Fibroblast of lung (primary cell): ENCODE results near the gene SEL1L2. TPM values are rescaled to one million over a fixed set of nuclear protein-coding genes. Genes with fewer than 3 reads are reported as not detected.

Source experiments
- DNase-seq, 2 donors: peaks; one replicate each; pipeline versions ENCODE4 v3.0.0 to v3.0.0-alpha.2; 2010; ENCODE audit warnings: low read depth in 2 of 2
- H2AFZ ChIP-seq: 2 replicates; pipeline ENCODE4 v1.5.1; 2012; ENCODE audit warnings: low read length, control low read depth, inconsistent platforms
- H3K27ac ChIP-seq: 2 replicates; pipeline ENCODE4 v1.5.1; 2011; ENCODE audit warnings: low read length, control low read depth; ENCODE audit not compliant: insufficient read depth
- H3K27me3 ChIP-seq: 2 replicates; pipeline ENCODE4 v1.5.1; 2011; ENCODE audit warnings: mild to moderate bottlenecking, low read length; ENCODE audit not compliant: control insufficient read depth, insufficient read depth
- H3K36me3 ChIP-seq: 2 replicates; pipeline ENCODE4 v1.5.1; 2011; ENCODE audit warnings: low read length; ENCODE audit not compliant: control insufficient read depth, insufficient read depth
- H3K4me1 ChIP-seq: 2 replicates; pipeline ENCODE4 v1.5.1; 2011; ENCODE audit warnings: low read length; ENCODE audit not compliant: control insufficient read depth, insufficient read depth; ENCODE audit errors: extremely low read depth
- H3K4me2 ChIP-seq: 2 replicates; pipeline ENCODE4 v1.5.1; 2011; ENCODE audit warnings: low read length, control low read depth; ENCODE audit not compliant: insufficient read depth; ENCODE audit errors: extremely low read depth
- H3K4me3 ChIP-seq, 4 experiments: fragments of 200-600 bp in 1 of 4; sonication (generic) in 1 of 4; replicated peaks in 1 of 4; 2 replicates each; pipeline ENCODE4 v1.5.1; 2011 to 2016; ENCODE audit warnings: low read length in 4 of 4, low read depth in 3 of 4, mild to moderate bottlenecking in 3 of 4, control low read depth in 2 of 4, inconsistent platforms in 1 of 4, mixed read lengths in 1 of 4; ENCODE audit not compliant: insufficient read depth in 1 of 4; ENCODE audit errors: control extremely low read depth in 1 of 4
- H3K79me2 ChIP-seq: 2 replicates; pipeline ENCODE4 v1.5.1; 2012; ENCODE audit warnings: mild to moderate bottlenecking, low read length, inconsistent platforms; ENCODE audit not compliant: control insufficient read depth, insufficient read depth
- H3K9ac ChIP-seq: 2 replicates; pipeline ENCODE4 v1.5.1; 2011; ENCODE audit warnings: mild to moderate bottlenecking, low read length, control low read depth; ENCODE audit not compliant: insufficient read depth
- H3K9me3 ChIP-seq: 2 replicates; pipeline ENCODE4 v1.5.1; 2012; ENCODE audit warnings: low read depth, low read length; ENCODE audit not compliant: control insufficient read depth, insufficient read depth
- H4K20me1 ChIP-seq: 2 replicates; pipeline ENCODE4 v1.5.1; 2011; ENCODE audit warnings: low read length; ENCODE audit not compliant: control insufficient read depth, insufficient read depth; ENCODE audit errors: extremely low read depth
- CTCF ChIP-seq, 2 donors: IDR thresholded peaks in 1 of 2; conservative IDR thresholded peaks in 1 of 2; 1 replicate in 1 of 2; 2 replicates in 1 of 2; pipeline ENCODE4 v1.5.1; 2011 to 2012; ENCODE audit warnings: low read length in 2 of 2, control low read depth in 1 of 2, inconsistent platforms in 1 of 2, low read depth in 1 of 2, mild to moderate bottlenecking in 1 of 2
- EZH2 ChIP-seq: IDR thresholded peaks from 2 replicates; pipeline ENCODE4 v1.5.1; 2012; ENCODE audit warnings: low read length, control low read depth, mild to moderate bottlenecking; ENCODE audit errors: missing control alignments
- polyA plus RNA-seq, 2 donors: library from polyadenylated mRNA; depleted of rRNA in 1 of 2; stranded (reverse) in 1 of 2; unstranded in 1 of 2; fragments of >200 nt; gene quantifications; 2 replicates each; pipeline ENCODE4 v1.2.1, GENCODE V29; 2011 to 2012; ENCODE audit warnings: missing spikeins in 1 of 2
- total RNA-seq: library from RNA; depleted of rRNA; stranded (reverse); fragments of >200 nt; gene quantifications from 2 replicates; pipeline ENCODE4 v1.2.1, GENCODE V29; 2014

SEL1L2 gene
- total and polyA plus RNA-seq, 2 donors (not counting 1 experiment from before 2014, with no cell fraction given) = not detected

GRCh38 chr20:13856354-13856753 lies 134.1 kb downstream of the SEL1L2 start:
- no peak for DNase-seq
- H3K79me2 ChIP-seq = no peaks in the 10 kb centered on the region
- TF ChIP-seq EZH2 (no peak), CTCF (conservative IDR thresholded peaks at IDR 0.05 in 1 of 2, IDR thresholded peaks at IDR 0.05 in 1 of 2; ENCODE audit: low read depth in 1 of 2, low read length in 2 of 2) (no peak)

GRCh38 chr20:13855613-13856012 lies 134.8 kb downstream of the SEL1L2 start:
- H3K4me1 ChIP-seq = no peaks in the 10 kb centered on the region
- no peak overlapping the region for H2AFZ ChIP-seq
- no peaks in the 10 kb centered on the region for H3K27me3 ChIP-seq
- no peak overlapping the region for H3K27ac ChIP-seq
- H3K79me2 ChIP-seq = no peaks in the 10 kb centered on the region
- no peak for DNase-seq
- no peaks in the 10 kb centered on the region for H4K20me1 ChIP-seq
- no peaks in the 10 kb centered on the region for H3K9me3 ChIP-seq
- H3K36me3 ChIP-seq = no peaks in the 10 kb centered on the region
- TF ChIP-seq CTCF (conservative IDR thresholded peaks at IDR 0.05 in 1 of 2, IDR thresholded peaks at IDR 0.05 in 1 of 2; ENCODE audit: low read depth in 1 of 2, low read length in 2 of 2) = no peak
- no peak for TF ChIP-seq EZH2
- no peak overlapping the region for H3K4me3 ChIP-seq
- H3K4me2 ChIP-seq = no peak overlapping the region
- no peak overlapping the region for H3K9ac ChIP-seq

More at GRCh38 chr20:13856354-13856753, 134.1 kb downstream of the SEL1L2 start:
- Histone ChIP-seq H2AFZ (no peak overlapping the region), H3K36me3 (no peaks in the 10 kb centered on the region), H4K20me1 (no peaks in the 10 kb centered on the region), H3K27me3 (no peaks in the 10 kb centered on the region), H3K9me3 (no peaks in the 10 kb centered on the region), H3K4me3 (no peak overlapping the region), H3K4me1 (no peaks in the 10 kb centered on the region), H3K4me2 (no peak overlapping the region), H3K27ac (no peak overlapping the region), H3K9ac (no peak overlapping the region)

DNA sequence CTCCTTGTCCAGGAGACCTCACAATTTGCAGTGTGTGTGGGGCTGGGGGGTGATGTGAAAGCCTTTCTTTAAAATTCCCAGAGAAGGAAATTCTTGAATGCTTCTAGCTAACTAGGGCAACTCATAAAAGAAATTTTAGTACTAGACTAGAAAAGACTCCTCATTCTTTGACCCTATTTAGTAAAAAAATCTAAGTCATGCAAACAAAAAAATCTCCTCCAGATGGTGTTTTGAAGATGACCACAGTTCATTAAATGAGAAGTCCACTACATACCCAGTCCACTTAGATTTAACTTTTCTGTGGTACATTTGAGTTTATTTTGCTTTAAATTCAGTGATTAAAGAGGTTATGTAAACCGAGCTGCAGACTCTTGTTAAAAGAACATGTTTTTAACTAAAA lies 138.1 kb downstream of the SEL1L2 start:
- Histone ChIP-seq H3K79me2 (no peaks in the 10 kb centered on the region), H4K20me1 (no peaks in the 10 kb centered on the region), H3K27ac (no peak overlapping the region), H3K4me1 (no peaks in the 10 kb centered on the region), H3K4me2 (no peak overlapping the region), H2AFZ (no peak overlapping the region), H3K9ac (no peak overlapping the region), H3K27me3 (no peaks in the 10 kb centered on the region), H3K9me3 (no peaks in the 10 kb centered on the region), H3K4me3 (no peak overlapping the region), H3K36me3 (no peaks in the 10 kb centered on the region)
- TF ChIP-seq CTCF (conservative IDR thresholded peaks at IDR 0.05 in 1 of 2, IDR thresholded peaks at IDR 0.05 in 1 of 2; ENCODE audit: low read depth in 1 of 2, low read length in 2 of 2) (no peak), EZH2 (no peak)
- DNase-seq = no peak
